Thoracic aorta (tissue), 2 donors: ENCODE measurements around the gene MARF1. TPM values are rescaled to one million over a fixed set of nuclear protein-coding genes. Genes with fewer than 3 reads are reported as not detected.

ENCODE experiments used
- ATAC-seq: fragments of 150-250 bp; one replicate; pipeline ENCODE4 v1.8.0; 2017; ENCODE audit warnings: low read depth; ENCODE audit not compliant: insufficient number of reproducible peaks, low FRiP score
- DNase-seq: peaks from one replicate; pipeline ENCODE4 v3.0.0-alpha.2; 2020; ENCODE audit warnings: low spot score
- H3K27ac ChIP-seq, 2 donors: fragments of 200-600 bp; sonication (generic); 1 replicate in 1 of 2; 2 replicates in 1 of 2; pipeline ENCODE4 v1.5.1; 2016; ENCODE audit warnings: mild to moderate bottlenecking in 2 of 2, moderate library complexity in 2 of 2
- H3K27me3 ChIP-seq: fragments of 200-600 bp; sonication (generic); replicated peaks from 2 replicates; pipeline ENCODE4 v1.6.0; 2016; ENCODE audit warnings: mild to moderate bottlenecking; ENCODE audit not compliant: insufficient read depth
- H3K36me3 ChIP-seq: fragments of 200-600 bp; sonication (generic); one replicate; pipeline ENCODE4 v1.5.1; 2016
- H3K4me1 ChIP-seq, 2 donors: fragments of 200-600 bp; sonication (generic); 1 replicate in 1 of 2; 2 replicates in 1 of 2; pipeline versions ENCODE4 v1.5.1 to v1.6.0; 2016; ENCODE audit warnings: low read depth in 2 of 2, mild to moderate bottlenecking in 1 of 2; ENCODE audit not compliant: control insufficient read depth in 1 of 2
- H3K4me3 ChIP-seq: fragments of 200-600 bp; sonication (generic); 2 replicates; pipeline ENCODE4 v1.5.1; 2016; ENCODE audit warnings: mild to moderate bottlenecking
- H3K9me3 ChIP-seq: fragments of 200-600 bp; sonication (generic); 2 replicates; pipeline ENCODE4 v1.5.1; 2016
- total RNA-seq, 2 donors: library from RNA; depleted of rRNA; stranded (reverse); fragments of >200 nt; gene quantifications; one replicate each; pipeline versions ENCODE4 v1.1.0 to v1.2.3, GENCODE V29; 2016
- TF ChIP-seq, protein P1 (sequence below): fragments of 200-600 bp; sonication (generic); IDR thresholded peaks from one replicate; pipeline ENCODE4 v1.5.1; 2019; ENCODE audit warnings: antibody characterized with exemption

Gene MARF1
- total RNA-seq, 2 donors from 2014 or later = 35.7 to 49.6 TPM

DNA sequence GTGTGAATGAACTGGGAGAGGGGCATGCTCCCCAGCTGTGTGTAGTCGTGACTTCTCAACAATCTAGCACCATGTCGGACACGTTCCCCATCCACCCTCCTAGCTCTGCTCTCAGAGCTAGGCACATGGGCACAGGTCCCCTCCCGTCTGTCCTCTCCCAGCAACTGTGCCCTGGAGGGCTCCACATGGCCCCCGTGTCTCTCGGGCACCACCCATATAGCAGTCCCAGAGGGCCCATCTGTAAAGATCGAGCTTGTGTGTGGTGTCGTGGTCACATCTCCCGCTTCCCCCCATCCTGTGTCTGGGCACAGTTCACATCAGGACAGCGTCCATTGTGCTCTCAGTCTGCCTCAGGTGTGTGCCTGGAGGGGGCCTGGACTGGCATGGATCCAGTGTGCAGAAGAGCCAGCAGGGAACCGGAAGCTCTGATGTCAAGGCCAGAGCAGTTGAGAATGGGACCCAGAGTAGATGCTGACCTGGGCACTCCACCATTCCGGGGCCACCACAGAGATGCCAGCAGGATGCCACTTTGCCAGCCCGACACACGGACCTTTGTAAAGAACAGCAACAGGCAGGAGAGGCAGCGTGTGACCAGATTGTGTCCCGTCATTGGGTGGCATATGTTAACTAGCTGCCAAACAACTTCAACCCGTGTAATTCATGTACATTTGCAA is 55.7 kb downstream of the MARF1 start:
- H3K4me1 ChIP-seq = peaks cover 11 to 25% of the 10 kb centered on the region in 2 donors
- H3K4me3 ChIP-seq = no peak overlapping the region
- TF ChIP-seq, protein P1, sequence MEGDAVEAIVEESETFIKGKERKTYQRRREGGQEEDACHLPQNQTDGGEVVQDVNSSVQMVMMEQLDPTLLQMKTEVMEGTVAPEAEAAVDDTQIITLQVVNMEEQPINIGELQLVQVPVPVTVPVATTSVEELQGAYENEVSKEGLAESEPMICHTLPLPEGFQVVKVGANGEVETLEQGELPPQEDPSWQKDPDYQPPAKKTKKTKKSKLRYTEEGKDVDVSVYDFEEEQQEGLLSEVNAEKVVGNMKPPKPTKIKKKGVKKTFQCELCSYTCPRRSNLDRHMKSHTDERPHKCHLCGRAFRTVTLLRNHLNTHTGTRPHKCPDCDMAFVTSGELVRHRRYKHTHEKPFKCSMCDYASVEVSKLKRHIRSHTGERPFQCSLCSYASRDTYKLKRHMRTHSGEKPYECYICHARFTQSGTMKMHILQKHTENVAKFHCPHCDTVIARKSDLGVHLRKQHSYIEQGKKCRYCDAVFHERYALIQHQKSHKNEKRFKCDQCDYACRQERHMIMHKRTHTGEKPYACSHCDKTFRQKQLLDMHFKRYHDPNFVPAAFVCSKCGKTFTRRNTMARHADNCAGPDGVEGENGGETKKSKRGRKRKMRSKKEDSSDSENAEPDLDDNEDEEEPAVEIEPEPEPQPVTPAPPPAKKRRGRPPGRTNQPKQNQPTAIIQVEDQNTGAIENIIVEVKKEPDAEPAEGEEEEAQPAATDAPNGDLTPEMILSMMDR = no peak
- ATAC-seq = no peak
- peaks cover 17% of the 10 kb centered on the region for H3K36me3 ChIP-seq
- DNase-seq = no peak
- no peak overlapping the region for H3K27ac ChIP-seq
- no peaks in the 10 kb centered on the region for H3K9me3 ChIP-seq
- H3K27me3 ChIP-seq = no peaks in the 10 kb centered on the region

DNA sequence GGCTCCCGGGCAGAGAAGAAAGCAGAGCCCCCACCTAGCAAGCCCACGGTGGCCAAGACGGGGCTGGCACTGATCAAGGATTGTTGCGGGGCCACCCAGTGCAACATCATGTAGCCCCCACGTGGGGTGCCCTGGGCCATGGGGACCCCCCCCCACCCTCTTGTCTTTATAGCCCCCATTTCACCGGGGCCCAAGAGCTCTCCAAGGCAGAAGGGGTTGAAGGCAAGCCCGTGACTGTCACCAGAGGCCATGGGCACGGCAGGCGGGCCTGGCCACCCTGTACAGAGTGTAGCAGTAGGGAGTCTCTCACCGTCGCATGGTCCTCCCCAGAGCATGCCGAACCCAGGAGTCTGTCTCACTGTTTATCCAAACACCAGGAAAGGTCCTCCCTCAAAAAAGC is 56.2 kb downstream of the MARF1 start:
- no peak overlapping the region for H3K4me3 ChIP-seq
- no peaks in the 10 kb centered on the region for H3K9me3 ChIP-seq
- H3K27ac ChIP-seq = no peak overlapping the region
- no peak for ATAC-seq
- peaks cover 11 to 25% of the 10 kb centered on the region in 2 donors for H3K4me1 ChIP-seq
- no peak for DNase-seq
- H3K27me3 ChIP-seq = no peaks in the 10 kb centered on the region
- peaks cover 23% of the 10 kb centered on the region for H3K36me3 ChIP-seq
- TF ChIP-seq, protein P1 = no peak

DNA sequence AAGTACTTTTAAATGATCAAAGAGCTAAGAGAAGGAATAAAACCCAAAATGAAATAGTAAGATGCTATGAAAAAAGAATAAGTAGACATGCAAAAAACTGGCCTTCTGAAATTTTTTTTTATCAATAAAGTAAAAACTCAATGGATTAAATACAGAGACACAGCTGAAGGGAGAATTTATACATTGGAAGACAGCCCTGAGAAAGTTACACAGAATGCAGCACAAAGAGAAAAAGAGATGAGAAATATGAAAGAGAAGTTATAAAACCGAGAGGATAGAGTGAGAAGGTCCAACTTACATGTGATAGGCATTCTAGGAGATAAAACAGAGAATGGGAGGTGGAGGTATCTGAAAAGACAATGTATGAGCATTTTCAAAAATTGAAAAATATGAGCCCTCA is 57.0 kb downstream of the MARF1 start:
- DNase-seq (no peak), ATAC-seq (no peak)
- Histone ChIP-seq H3K4me3 (no peak overlapping the region), H3K27me3 (no peaks in the 10 kb centered on the region), H3K4me1 (peaks cover 11 to 18% of the 10 kb centered on the region in 2 donors), H3K9me3 (no peaks in the 10 kb centered on the region), H3K27ac (no peak overlapping the region), H3K36me3 (peaks cover 27% of the 10 kb centered on the region)
- TF ChIP-seq, protein P1 = no peak

DNA sequence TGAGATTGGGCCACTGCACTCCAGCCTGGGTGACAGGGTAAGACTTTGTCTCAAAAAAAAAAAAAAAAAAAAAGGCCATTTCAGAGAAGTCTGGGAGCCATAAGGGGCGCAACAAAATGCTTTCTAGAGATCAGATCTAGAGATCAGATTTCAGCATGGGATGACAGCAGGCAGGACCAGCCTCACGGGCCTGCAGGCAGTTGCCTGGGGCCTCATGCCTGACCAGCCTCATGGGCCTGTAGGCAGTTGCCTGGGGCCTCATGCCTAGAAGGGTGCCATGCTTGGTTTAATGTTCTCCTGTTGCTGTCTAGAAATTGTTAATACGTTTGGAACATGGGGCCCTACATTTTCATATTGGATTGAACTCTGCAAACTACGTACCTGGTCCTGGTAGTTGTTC is 59.4 kb downstream of the MARF1 start:
- H3K36me3 ChIP-seq = peaks cover 27% of the 10 kb centered on the region
- DNase-seq (no peak), ATAC-seq (no peak)
- H3K27ac ChIP-seq = no peak overlapping the region
- H3K4me3 ChIP-seq = no peak overlapping the region
- no peaks in the 10 kb centered on the region for H3K27me3 ChIP-seq
- no peaks in the 10 kb centered on the region for H3K4me1 ChIP-seq
- TF ChIP-seq, protein P1 = no peak
- no peaks in the 10 kb centered on the region for H3K9me3 ChIP-seq

DNA sequence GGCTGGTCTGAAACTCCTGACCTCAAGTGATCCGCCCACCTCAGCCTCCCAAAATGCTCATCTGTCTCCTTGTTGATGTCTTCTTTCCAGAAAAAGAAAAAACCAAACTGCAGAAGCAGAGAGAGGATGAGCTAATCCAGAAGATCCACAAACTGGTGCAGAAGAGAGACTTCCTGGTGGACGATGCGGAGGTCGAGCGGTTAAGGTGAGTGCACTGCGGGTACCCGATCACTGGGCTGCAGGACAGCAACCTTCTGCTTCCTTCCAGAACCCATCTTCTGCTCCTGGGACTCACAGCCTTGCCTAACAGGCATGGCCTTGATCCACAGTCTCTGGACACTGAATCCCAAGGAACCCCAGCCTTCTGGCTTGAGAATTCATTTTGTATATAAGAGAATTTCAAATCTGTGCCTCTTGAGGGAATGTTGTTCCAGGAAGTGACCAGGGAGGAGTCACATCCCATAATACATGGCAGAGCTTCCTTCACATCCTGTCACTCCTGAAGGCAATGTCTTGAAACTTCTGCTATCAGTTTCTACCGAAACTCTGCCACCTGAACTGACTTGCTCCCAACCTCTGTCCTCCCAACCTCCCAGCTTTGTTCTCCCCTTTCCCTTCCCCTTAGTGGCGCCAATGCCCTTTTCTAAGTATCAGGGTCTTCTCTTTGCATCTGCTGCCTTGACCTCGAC is 61.7 kb downstream of the MARF1 start:
- ATAC-seq = no peak
- H3K27ac ChIP-seq = no peak overlapping the region
- TF ChIP-seq, protein P1 = no peak

More for the DNA sequence above, 61.7 kb downstream of the MARF1 start:
- Histone ChIP-seq H3K27me3 (no peaks in the 10 kb centered on the region), H3K4me1 (no peaks in the 10 kb centered on the region), H3K4me3 (no peak overlapping the region), H3K36me3 (peaks cover 22% of the 10 kb centered on the region), H3K9me3 (no peaks in the 10 kb centered on the region)
- DNase-seq = no peak
